ENCODE measurements around the gene CYP2S1.

DNA sequence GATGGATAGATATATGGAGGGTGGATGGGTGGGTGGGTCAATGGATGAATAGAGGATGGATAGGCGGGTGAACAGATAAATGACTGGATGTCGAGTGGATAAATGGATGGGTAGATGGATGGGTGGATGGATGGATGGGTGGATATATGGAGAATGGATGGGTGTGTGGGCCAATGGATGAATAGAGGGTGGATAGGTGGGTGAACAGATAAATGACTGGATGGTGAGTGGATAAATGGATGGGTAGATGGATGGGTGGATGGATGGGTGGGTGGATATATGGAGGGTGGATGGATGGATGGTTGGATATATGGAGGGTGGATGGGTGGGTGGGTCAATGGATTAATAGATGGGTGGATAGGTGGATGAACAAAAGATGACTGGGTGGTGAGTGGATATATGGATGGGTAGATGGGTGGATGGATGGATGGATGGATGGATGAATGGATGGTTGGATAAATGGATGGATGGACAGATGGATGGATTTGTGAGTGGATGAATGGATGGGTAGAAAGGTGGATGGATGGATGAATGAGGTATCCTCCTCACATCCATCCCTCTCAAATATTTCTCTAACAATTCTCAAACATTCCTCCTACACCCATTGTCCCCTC is 47.0 kb downstream of the CYP2S1 start:
- no peak for TF ChIP-seq POLR2A (IDR thresholded peaks at IDR 0.05)
- TF ChIP-seq, protein P1, sequence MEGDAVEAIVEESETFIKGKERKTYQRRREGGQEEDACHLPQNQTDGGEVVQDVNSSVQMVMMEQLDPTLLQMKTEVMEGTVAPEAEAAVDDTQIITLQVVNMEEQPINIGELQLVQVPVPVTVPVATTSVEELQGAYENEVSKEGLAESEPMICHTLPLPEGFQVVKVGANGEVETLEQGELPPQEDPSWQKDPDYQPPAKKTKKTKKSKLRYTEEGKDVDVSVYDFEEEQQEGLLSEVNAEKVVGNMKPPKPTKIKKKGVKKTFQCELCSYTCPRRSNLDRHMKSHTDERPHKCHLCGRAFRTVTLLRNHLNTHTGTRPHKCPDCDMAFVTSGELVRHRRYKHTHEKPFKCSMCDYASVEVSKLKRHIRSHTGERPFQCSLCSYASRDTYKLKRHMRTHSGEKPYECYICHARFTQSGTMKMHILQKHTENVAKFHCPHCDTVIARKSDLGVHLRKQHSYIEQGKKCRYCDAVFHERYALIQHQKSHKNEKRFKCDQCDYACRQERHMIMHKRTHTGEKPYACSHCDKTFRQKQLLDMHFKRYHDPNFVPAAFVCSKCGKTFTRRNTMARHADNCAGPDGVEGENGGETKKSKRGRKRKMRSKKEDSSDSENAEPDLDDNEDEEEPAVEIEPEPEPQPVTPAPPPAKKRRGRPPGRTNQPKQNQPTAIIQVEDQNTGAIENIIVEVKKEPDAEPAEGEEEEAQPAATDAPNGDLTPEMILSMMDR (IDR thresholded peaks at IDR 0.05), result no peak
- TF ChIP-seq POLR2AphosphoS5 (IDR thresholded peaks at IDR 0.05), result no peak

Data from prostate gland (tissue), 2 donors.